G401.6 (cell line): ENCODE measurements around the gene GJD4.
A peak's percentile ranks its signal among the peaks of the same experiment; 100 is the strongest.

Experiments
- FAIRE-seq: peaks from 2 replicates; lab custom pipeline; 2012; peaks lifted over from hg19 to GRCh38; lab: Jason Lieb, UNC

GJD4 gene

GRCh38 chr10:35605191-35605590 lies at the start of gene GJD4:
Gene GJD4, plus strand, starts transcription at chr10:35605341. Its CDS starts 227 bp downstream, at chr10:35605568.
- no peak for FAIRE-seq

GRCh38 chr10:35555962-35556930 lies 48.9 kb upstream of the GJD4 start:
- FAIRE-seq, result no peak

GRCh38 chr10:35558276-35558675 lies 46.9 kb upstream of the GJD4 start:
- no peak for FAIRE-seq

- FAIRE-seq, result no peak
These were observed 45.7 kb upstream of the GJD4 start for GRCh38 chr10:35559416-35559815.

- no peak for FAIRE-seq
These were observed 43.4 kb upstream of the GJD4 start for GRCh38 chr10:35561715-35562114.

- no peak for FAIRE-seq
These were observed 42.7 kb upstream of the GJD4 start for GRCh38 chr10:35562427-35562826.

- peak; percentile 72 for FAIRE-seq
These were observed 41.8 kb upstream of the GJD4 start for GRCh38 chr10:35563261-35563891.

- no peak for FAIRE-seq
These were observed 40.7 kb upstream of the GJD4 start for GRCh38 chr10:35564341-35564968.

- FAIRE-seq, result no peak
These were observed 39.5 kb upstream of the GJD4 start for GRCh38 chr10:35565602-35566081.

GRCh38 chr10:35567951-35568350 lies 37.2 kb upstream of the GJD4 start:
- no peak for FAIRE-seq

GRCh38 chr10:35568483-35569015 lies 36.6 kb upstream of the GJD4 start:
- no peak for FAIRE-seq

- FAIRE-seq, result no peak
These were observed 35.9 kb upstream of the GJD4 start for GRCh38 chr10:35569111-35569707.

GRCh38 chr10:35569836-35570235 lies 35.3 kb upstream of the GJD4 start:
- no peak for FAIRE-seq

- FAIRE-seq, result no peak
These were observed 34.7 kb upstream of the GJD4 start for GRCh38 chr10:35570397-35570796.

GRCh38 chr10:35572583-35572982 lies 32.6 kb upstream of the GJD4 start:
- FAIRE-seq, result no peak

GRCh38 chr10:35573796-35574195 lies 31.3 kb upstream of the GJD4 start:
- no peak for FAIRE-seq

- FAIRE-seq, result no peak
These were observed 30.2 kb upstream of the GJD4 start for GRCh38 chr10:35574924-35575352.

GRCh38 chr10:35575640-35576039 lies 29.5 kb upstream of the GJD4 start:
- no peak for FAIRE-seq

- no peak for FAIRE-seq
These were observed 28.4 kb upstream of the GJD4 start for GRCh38 chr10:35576730-35577129.

GRCh38 chr10:35577926-35578617 lies 27.1 kb upstream of the GJD4 start:
- no peak for FAIRE-seq

- FAIRE-seq, result no peak
These were observed 26.6 kb upstream of the GJD4 start for GRCh38 chr10:35578618-35578956.

GRCh38 chr10:35579116-35579515 lies 26.0 kb upstream of the GJD4 start:
- FAIRE-seq, result no peak
